Esophagus muscularis mucosa (tissue), 4 donors: ENCODE data around the gene LRMDA. TPM values are rescaled to one million over a fixed set of nuclear protein-coding genes. Genes with fewer than 3 reads are reported as not detected.

ENCODE experiments used
- DNase-seq: peaks from one replicate; pipeline ENCODE4 v3.0.0-alpha.2; 2017; ENCODE audit errors: extremely low spot score
- H3K27ac ChIP-seq, 4 donors: fragments of 200-600 bp; sonication (generic); replicated peaks in 1 of 4; 1 replicate in 3 of 4; 2 replicates in 1 of 4; pipeline ENCODE4 v1.5.1; 2016 to 2019; ENCODE audit warnings: mild to moderate bottlenecking in 1 of 4
- H3K27me3 ChIP-seq, 4 donors: fragments of 200-600 bp; sonication (generic); one replicate each; pipeline versions ENCODE4 v1.5.1 to v1.6.0; 2016 to 2019
- H3K36me3 ChIP-seq, 4 donors: fragments of 200-600 bp; sonication (generic); one replicate each; pipeline ENCODE4 v1.5.1; 2016 to 2019
- H3K4me1 ChIP-seq, 4 donors: fragments of 200-600 bp; sonication (generic); one replicate each; pipeline ENCODE4 v1.5.1; 2016 to 2019
- H3K4me3 ChIP-seq, 4 donors: fragments of 200-600 bp; sonication (generic); 1 replicate in 2 of 4; 2 replicates in 2 of 4; pipeline ENCODE4 v1.5.1; 2016 to 2019; ENCODE audit warnings: mild to moderate bottlenecking in 4 of 4, moderate library complexity in 1 of 4
- H3K9me3 ChIP-seq, 4 donors: fragments of 200-600 bp; sonication (generic); 1 replicate in 3 of 4; 2 replicates in 1 of 4; pipeline ENCODE4 v1.5.1; 2016 to 2019
- CTCF ChIP-seq, 3 experiments: fragments of 200-600 bp in 2 of 3; fragments of 450-650 bp in 1 of 3; sonication (generic) in 2 of 3; IDR thresholded peaks; one replicate each; pipeline ENCODE4 v1.5.1; 2017 to 2019; ENCODE audit warnings: antibody characterized with exemption in 3 of 3, mild to moderate bottlenecking in 2 of 3, moderate library complexity in 1 of 3
- EP300 ChIP-seq: sonication (generic); formaldehyde crosslinking; IDR thresholded peaks from one replicate; pipeline ENCODE4 v1.6.1; 2017; ENCODE audit warnings: antibody characterized with exemption
- POLR2A ChIP-seq: fragments of 450-650 bp; IDR thresholded peaks from one replicate; pipeline ENCODE4 v1.6.1; 2017; ENCODE audit warnings: antibody characterized with exemption, moderate library complexity, mild to moderate bottlenecking, low read depth
- POLR2AphosphoS5 ChIP-seq, 2 donors: sonication (generic); formaldehyde crosslinking; IDR thresholded peaks; one replicate each; pipeline ENCODE4 v1.6.1; 2017; ENCODE audit warnings: antibody characterized with exemption in 2 of 2
- WGBS: methylation state at CpG from one replicate; pipeline ENCODE4 v1.1.5; 2018; 5-methylcytosine and 5-hydroxymethylcytosine counted together
- intact Hi-C: fragments of 100-400 bp; cut with DNase I; formaldehyde crosslinking; loops from one replicate; pipeline ENCODE4 v1.15.1; 2023
- total RNA-seq, 4 donors: library from RNA; depleted of rRNA; stranded (reverse); fragments of >200 nt; gene quantifications; one replicate each; pipeline versions ENCODE4 v1.1.0 to v1.2.1, GENCODE V29; 2016

Gene LRMDA
- total RNA-seq, 4 donors from 2014 or later = 14.3 to 34.9 (median 26.5) TPM

- Histone ChIP-seq H3K4me1 (no peaks in the 10 kb centered on the region), H3K4me3 (no peak overlapping the region), H3K27me3 (no peaks in the 10 kb centered on the region), H3K27ac (no peak overlapping the region), H3K9me3 (no peaks in the 10 kb centered on the region), H3K36me3 (no peaks in the 10 kb centered on the region)
- intact Hi-C loops = no loop called here
- no peak for TF ChIP-seq CTCF (IDR thresholded peaks at IDR 0.05)
- TF ChIP-seq POLR2AphosphoS5 (IDR thresholded peaks at IDR 0.05) = no peak
- no peak for TF ChIP-seq POLR2A
- no peak for TF ChIP-seq EP300
- peak; percentile 50 for DNase-seq
- 87% methylated on average over 4 of the region's 4 CpGs for WGBS
Observed at GRCh38 chr10:75866731-75867130, 435.3 kb downstream of the LRMDA start.

GRCh38 chr10:75868574-75868973, 437.1 kb downstream of the LRMDA start:
- WGBS = 95% methylated on average over 5 of the region's 5 CpGs

GRCh38 chr10:75870039-75870645, 438.7 kb downstream of the LRMDA start:
- intact Hi-C loops = no loop called here
- Histone ChIP-seq H3K9me3 (no peaks in the 10 kb centered on the region), H3K36me3 (no peaks in the 10 kb centered on the region), H3K4me3 (no peak overlapping the region), H3K27ac (no peak overlapping the region), H3K27me3 (no peaks in the 10 kb centered on the region), H3K4me1 (no peaks in the 10 kb centered on the region)
- TF ChIP-seq CTCF (IDR thresholded peaks at IDR 0.05) (no peak), POLR2A (no peak), POLR2AphosphoS5 (IDR thresholded peaks at IDR 0.05) (no peak), EP300 (no peak)
- no peak for DNase-seq
- 97% methylated on average over 4 of the region's 4 CpGs for WGBS

More at GRCh38 chr10:75868574-75868973, 437.1 kb downstream of the LRMDA start:
- Histone ChIP-seq H3K36me3 (no peaks in the 10 kb centered on the region), H3K4me1 (no peaks in the 10 kb centered on the region), H3K9me3 (no peaks in the 10 kb centered on the region), H3K27ac (no peak overlapping the region), H3K27me3 (no peaks in the 10 kb centered on the region), H3K4me3 (no peak overlapping the region)
- peak; percentile 88 for DNase-seq
- TF ChIP-seq POLR2AphosphoS5 (IDR thresholded peaks at IDR 0.05) (no peak), CTCF (IDR thresholded peaks at IDR 0.05) (no peak), EP300 (no peak), POLR2A (no peak)
- intact Hi-C loops = no loop called here

- intact Hi-C loops = no loop called here
- TF ChIP-seq POLR2AphosphoS5 (IDR thresholded peaks at IDR 0.05) (no peak), POLR2A (no peak), CTCF (IDR thresholded peaks at IDR 0.05) (no peak), EP300 (no peak)
- DNase-seq = no peak
- Histone ChIP-seq H3K4me3 (no peak overlapping the region), H3K4me1 (no peaks in the 10 kb centered on the region), H3K36me3 (no peaks in the 10 kb centered on the region), H3K27ac (no peak overlapping the region), H3K27me3 (no peaks in the 10 kb centered on the region), H3K9me3 (no peaks in the 10 kb centered on the region)
- WGBS = 100% methylated on average over 2 of the region's 2 CpGs
Observed at GRCh38 chr10:75875740-75876139, 444.3 kb downstream of the LRMDA start.

GRCh38 chr10:75876710-75877109, 445.3 kb downstream of the LRMDA start:
- no peaks in the 10 kb centered on the region for H3K27me3 ChIP-seq
- no peak overlapping the region for H3K27ac ChIP-seq
- TF ChIP-seq CTCF (IDR thresholded peaks at IDR 0.05) (no peak), POLR2AphosphoS5 (IDR thresholded peaks at IDR 0.05) (no peak), POLR2A (no peak), EP300 (no peak)
- 94% methylated on average over 3 of the region's 3 CpGs for WGBS
- no peak for DNase-seq
- H3K36me3 ChIP-seq = no peaks in the 10 kb centered on the region
- intact Hi-C loops = no loop called here
- no peak overlapping the region for H3K4me3 ChIP-seq
- H3K4me1 ChIP-seq = no peaks in the 10 kb centered on the region
- H3K9me3 ChIP-seq = no peaks in the 10 kb centered on the region
